ENCODE results near the gene DNAAF1.

- no peak for TF ChIP-seq SIN3A (IDR thresholded peaks at IDR 0.05; ENCODE audit: borderline replicate concordance, low read depth, low read length)
- TF ChIP-seq CTCF (IDR thresholded peaks at IDR 0.05): no peak
- no peak for TF ChIP-seq EP300 (IDR thresholded peaks at IDR 0.05; ENCODE audit: borderline replicate concordance in 1 of 2, low read depth in 1 of 2, low read length in 1 of 2)
- TF ChIP-seq RAD21 (IDR thresholded peaks at IDR 0.05; ENCODE audit: low read length): no peak
- no peak for TF ChIP-seq RFX5 (IDR thresholded peaks at IDR 0.05; ENCODE audit: low read length)
- no peak for TF ChIP-seq POLR2AphosphoS5 (IDR thresholded peaks at IDR 0.05; ENCODE audit: low read depth, low read length)
- no peak for TF ChIP-seq MAX (IDR thresholded peaks at IDR 0.05; ENCODE audit: low read depth)
- TF ChIP-seq MXI1 (IDR thresholded peaks at IDR 0.05; ENCODE audit: low read depth, low read length): no peak
- TF ChIP-seq YY1 (IDR thresholded peaks at IDR 0.05; ENCODE audit: low read depth): no peak
- TF ChIP-seq GATA2 (CRISPR knock-in tag; IDR thresholded peaks at IDR 0.05): no peak
- no peak for TF ChIP-seq TAF1 (IDR thresholded peaks at IDR 0.05; ENCODE audit: borderline replicate concordance, low read depth, low read length)
- TF ChIP-seq FOXM1 (IDR thresholded peaks at IDR 0.05; ENCODE audit: low read depth): no peak
- no peak for TF ChIP-seq RCOR1 (IDR thresholded peaks at IDR 0.05; ENCODE audit: low read length)
Measured at GRCh38 chr16:84225571-84225970, 80.5 kb downstream of the DNAAF1 start.
